Aorta (tissue), 5 donors: ENCODE results near the gene SCUBE3. TPM values are rescaled to one million over a fixed set of nuclear protein-coding genes. Genes with fewer than 3 reads are reported as not detected.

ENCODE experiments used
- ATAC-seq: fragments of 200-7000 bp; cut with Tn5 transposase; one replicate; pipeline ENCODE4 v1.9.1; 2022; ENCODE audit warnings: moderate library complexity; ENCODE audit not compliant: low FRiP score
- DNase-seq, 2 donors: peaks; one replicate each; pipeline ENCODE4 v3.0.0-alpha.2; 2020
- H3K27ac ChIP-seq, 2 donors: one replicate each; pipeline ENCODE4 v1.5.1; 2013; ENCODE audit warnings: low read length in 2 of 2, mild to moderate bottlenecking in 2 of 2, moderate library complexity in 2 of 2, control low read depth in 1 of 2, inconsistent platforms in 1 of 2, low read depth in 1 of 2
- H3K27me3 ChIP-seq, 2 donors: one replicate each; pipeline ENCODE4 v1.6.1; 2013; ENCODE audit warnings: control low read depth in 1 of 2, low read length in 1 of 2, mild to moderate bottlenecking in 1 of 2, moderate library complexity in 1 of 2; ENCODE audit not compliant: insufficient read depth in 2 of 2, control insufficient read depth in 1 of 2
- H3K36me3 ChIP-seq, 2 donors: one replicate each; pipeline ENCODE4 v1.6.1; 2013; ENCODE audit warnings: control low read depth in 1 of 2, low read length in 1 of 2, mild to moderate bottlenecking in 1 of 2; ENCODE audit not compliant: insufficient read depth in 2 of 2, control insufficient read depth in 1 of 2
- H3K4me1 ChIP-seq, 2 donors: one replicate each; pipeline ENCODE4 v1.6.1; 2013; ENCODE audit warnings: low read length in 2 of 2, control low read depth in 1 of 2, mild to moderate bottlenecking in 1 of 2, moderate library complexity in 1 of 2; ENCODE audit not compliant: insufficient read depth in 2 of 2, control insufficient read depth in 1 of 2
- H3K4me3 ChIP-seq, 2 donors: one replicate each; pipeline ENCODE4 v1.5.1; 2013; ENCODE audit warnings: low read length in 2 of 2, control low read depth in 1 of 2, mild to moderate bottlenecking in 1 of 2
- H3K9me3 ChIP-seq: one replicate; pipeline ENCODE4 v1.6.1; 2013; ENCODE audit warnings: mild to moderate bottlenecking, low read length; ENCODE audit not compliant: control insufficient read depth
- WGBS, 2 donors: extraction: QIAGEN DNeasy Blood & Tissue Kit; methylation state at CpG; one replicate each; pipeline ENCODE4 v1.1.7; 2013; 5-methylcytosine and 5-hydroxymethylcytosine counted together
- intact Hi-C, 2 donors: fragments of 100-400 bp; cut with DNase I; formaldehyde crosslinking; loops; one replicate each; pipeline versions ENCODE4 v1.14.2 to v1.15.0; 2022
- polyA plus RNA-seq, 2 donors: library from polyadenylated mRNA; stranded (reverse); fragments of 200-250 nt; gene quantifications; one replicate each; pipeline ENCODE4 v1.2.3, GENCODE V29; 2013
- total RNA-seq, 2 donors: library from RNA; stranded (reverse); fragmentation: NEBNext Ultra II Directional; extraction: Animal tissue kit (Norgen Biotek cat#: 25700); gene quantifications; one replicate each; pipeline ENCODE4 v1.2.1, GENCODE V29; 2021
- donor health status: healthy with polysubstance abuse.
- donor health status: Bipolar disorder and iron deficiency.
- donor health status: DM: no; HTN: no; CAD: no.
- donor health status: DM: no; HTN: no; CAD: no.
- donor health status: DM: yes; HTN: yes; CAD: no.

SCUBE3 gene
- total and polyA plus RNA-seq, 4 donors, result 9.1 to 63.6 (median 54.3) TPM

GRCh38 chr6:35197196-35197595 lies 16.6 kb upstream of the SCUBE3 start:
- no peak for ATAC-seq
- 79 to 85% methylated on average over 5 of the region's 5 CpGs for WGBS, 2 donors

GRCh38 chr6:35199866-35200265 lies 13.9 kb upstream of the SCUBE3 start:
- H3K27me3 ChIP-seq, result no peaks in the 10 kb centered on the region
- intact Hi-C loops, result loop anchor here in 1 of 2 donors (10.0 kb wide), 1 partner anchor 215 kb away; no protein-coding TSS in a partner anchor
- ATAC-seq (no peak), DNase-seq (no peak)
- H3K36me3 ChIP-seq, result no peaks in the 10 kb centered on the region
- H3K4me3 ChIP-seq, result no peak overlapping the region
- H3K4me1 ChIP-seq, result no peaks in the 10 kb centered on the region
- H3K27ac ChIP-seq, result no peak overlapping the region
- WGBS, 2 donors, result 90 to 97% methylated on average over 2 of the region's 2 CpGs
- H3K9me3 ChIP-seq, result no peaks in the 10 kb centered on the region

More at GRCh38 chr6:35197196-35197595, 16.6 kb upstream of the SCUBE3 start:
- Histone ChIP-seq H3K36me3 (no peaks in the 10 kb centered on the region), H3K4me3 (no peak overlapping the region), H3K4me1 (no peaks in the 10 kb centered on the region), H3K9me3 (no peaks in the 10 kb centered on the region), H3K27ac (no peak overlapping the region), H3K27me3 (no peaks in the 10 kb centered on the region)
- no peak for DNase-seq
- intact Hi-C loops, result no loop called here

GRCh38 chr6:35202066-35202546 lies 11.7 kb upstream of the SCUBE3 start:
- no peaks in the 10 kb centered on the region for H3K4me1 ChIP-seq
- H3K4me3 ChIP-seq, result no peak overlapping the region
- 83 to 85% methylated on average over 6 of the region's 6 CpGs for WGBS, 2 donors
- no peaks in the 10 kb centered on the region for H3K9me3 ChIP-seq
- H3K27me3 ChIP-seq, result no peaks in the 10 kb centered on the region
- no peaks in the 10 kb centered on the region for H3K36me3 ChIP-seq
- DNase-seq (no peak), ATAC-seq (no peak)
- intact Hi-C loops, result loop anchor here in 1 of 2 donors (10.0 kb wide), 1 partner anchor 217 kb away; no protein-coding TSS in a partner anchor
- H3K27ac ChIP-seq, result no peak overlapping the region

- H3K4me3 ChIP-seq, result no peak overlapping the region
- H3K9me3 ChIP-seq, result no peaks in the 10 kb centered on the region
- WGBS, 2 donors, result 90 to 95% methylated on average over 7 of the region's 7 CpGs
- ATAC-seq, result no peak
- no peak overlapping the region for H3K27ac ChIP-seq
- no peaks in the 10 kb centered on the region for H3K27me3 ChIP-seq
- intact Hi-C loops, result loop anchor here in 1 of 2 donors (10.0 kb wide), 1 partner anchor 218 kb away; no protein-coding TSS in a partner anchor
- no peaks in the 10 kb centered on the region for H3K4me1 ChIP-seq
- no peak for DNase-seq
- H3K36me3 ChIP-seq, result no peaks in the 10 kb centered on the region
Measured at GRCh38 chr6:35203152-35203670, 10.5 kb upstream of the SCUBE3 start.

GRCh38 chr6:35203680-35204079 lies 10.1 kb upstream of the SCUBE3 start:
- no peaks in the 10 kb centered on the region for H3K9me3 ChIP-seq
- WGBS, 2 donors, result 53 to 64% methylated on average over 2 of the region's 2 CpGs
- H3K27ac ChIP-seq, result no peak overlapping the region
- ATAC-seq (no peak), DNase-seq (no peak)
- H3K4me3 ChIP-seq, result no peak overlapping the region
- no peaks in the 10 kb centered on the region for H3K4me1 ChIP-seq
- H3K36me3 ChIP-seq, result no peaks in the 10 kb centered on the region
- intact Hi-C loops, result loop anchor here (2.0 to 10.0 kb wide), 2 partner anchors 57 to 219 kb away; no protein-coding TSS in a partner anchor
- no peaks in the 10 kb centered on the region for H3K27me3 ChIP-seq

DNA sequence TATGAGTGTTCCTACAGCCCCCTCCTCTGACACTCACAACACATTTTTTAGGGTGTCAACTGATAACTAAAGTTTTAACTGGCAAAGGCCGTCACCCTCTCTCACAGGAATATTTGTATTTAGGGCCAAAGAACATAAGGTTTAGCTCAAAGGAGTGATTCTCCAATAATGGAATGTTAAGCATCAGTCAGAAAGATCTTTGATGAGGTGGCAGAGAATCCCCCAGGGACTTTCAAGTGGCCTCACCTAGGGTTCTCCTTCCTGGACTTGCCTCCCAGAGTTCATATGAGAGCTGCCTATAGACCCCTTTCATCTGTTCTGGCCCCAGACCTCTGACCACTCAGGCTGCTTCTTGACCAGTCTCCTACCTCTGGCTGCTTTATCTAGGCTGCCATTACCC lies 7.4 kb upstream of the SCUBE3 start:
- intact Hi-C loops, result loop anchor here (1.0 to 10.0 kb wide), 3 partner anchors 36 to 222 kb away; no protein-coding TSS in a partner anchor

GRCh38 chr6:35208419-35208818 lies 5.3 kb upstream of the SCUBE3 start:
- Histone ChIP-seq H3K27ac (no peak overlapping the region), H3K27me3 (no peaks in the 10 kb centered on the region), H3K36me3 (no peaks in the 10 kb centered on the region), H3K4me3 (no peak overlapping the region), H3K4me1 (no peaks in the 10 kb centered on the region), H3K9me3 (no peaks in the 10 kb centered on the region)
- DNase-seq, result no peak
- intact Hi-C loops, result loop anchor here (5.0 to 10.0 kb wide), 2 partner anchors 34 to 224 kb away; no protein-coding TSS in a partner anchor
- no peak for ATAC-seq
- 21 to 39% methylated on average over 4 of the region's 4 CpGs for WGBS, 2 donors

More for the DNA sequence above, 7.4 kb upstream of the SCUBE3 start:
- no peak for ATAC-seq
- Histone ChIP-seq H3K36me3 (no peaks in the 10 kb centered on the region), H3K4me1 (no peaks in the 10 kb centered on the region), H3K27ac (no peak overlapping the region), H3K27me3 (no peaks in the 10 kb centered on the region), H3K4me3 (no peak overlapping the region), H3K9me3 (no peaks in the 10 kb centered on the region)
- no peak for DNase-seq
- 6 to 49% methylated on average over 1 of the region's 1 CpG for WGBS, 2 donors

DNA sequence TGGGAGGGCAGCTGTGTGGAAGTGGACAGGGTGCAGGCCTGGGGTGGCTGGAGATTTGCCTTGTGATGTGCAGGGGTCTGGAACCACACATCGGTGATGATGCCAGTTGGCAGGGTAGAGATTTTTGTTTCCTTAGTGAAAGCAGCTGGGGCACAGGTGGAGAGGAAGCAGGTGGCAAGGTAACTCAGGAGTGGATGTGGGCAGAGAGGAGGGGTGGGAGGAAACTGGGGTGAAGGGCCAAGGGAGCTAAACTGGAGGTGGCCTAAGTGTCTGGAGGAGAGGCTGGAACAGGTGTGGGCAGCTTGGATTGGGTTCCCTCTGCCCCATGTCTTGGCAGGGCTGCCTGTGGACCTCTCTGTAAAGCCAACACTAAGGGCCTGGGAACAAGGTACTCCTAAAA lies 4.7 kb upstream of the SCUBE3 start:
- intact Hi-C loops, result loop anchor here (5.0 to 10.0 kb wide), 2 partner anchors 33 to 224 kb away; no protein-coding TSS in a partner anchor
- no peaks in the 10 kb centered on the region for H3K27me3 ChIP-seq
- WGBS, 2 donors, result 85 to 87% methylated on average over 1 of the region's 1 CpG

More for the DNA sequence above, 4.7 kb upstream of the SCUBE3 start:
- DNase-seq, result no peak
- Histone ChIP-seq H3K27ac (no peak overlapping the region), H3K36me3 (no peaks in the 10 kb centered on the region), H3K4me1 (no peaks in the 10 kb centered on the region), H3K9me3 (no peaks in the 10 kb centered on the region), H3K4me3 (no peak overlapping the region)
- ATAC-seq, result no peak
